Cardiac fibroblast (primary cell): ENCODE data around the gene AFG3L2.

Experiments used
- DNase-seq, 2 donors: peaks; one replicate each; pipeline versions ENCODE4 v3.0.0 to v3.0.0-alpha.2; 2010; ENCODE audit warnings: low read depth in 2 of 2
- H3K4me3 ChIP-seq, 2 donors: replicated peaks in 1 of 2; 1 replicate in 1 of 2; 2 replicates in 1 of 2; pipeline ENCODE4 v1.5.1; 2011; ENCODE audit warnings: low read depth in 2 of 2, low read length in 2 of 2, mild to moderate bottlenecking in 2 of 2, moderate library complexity in 1 of 2
- CTCF ChIP-seq: IDR thresholded peaks from one replicate; pipeline ENCODE4 v1.5.1; 2011; ENCODE audit warnings: low read depth, mild to moderate bottlenecking, low read length, inconsistent platforms

AFG3L2 gene

GRCh38 chr18:12313530-12314245 lies 63.3 kb downstream of the AFG3L2 start:
- DNase-seq = no peak
- H3K4me3 ChIP-seq = no peak overlapping the region
- TF ChIP-seq CTCF = no peak

- DNase-seq = peak in 1 of 2 donors; percentile 78
- TF ChIP-seq CTCF = no peak
- no peak overlapping the region for H3K4me3 ChIP-seq
These were observed 64.1 kb downstream of the AFG3L2 start for GRCh38 chr18:12312976-12313375.

- TF ChIP-seq CTCF = no peak
- no peak for DNase-seq
- peak overlapping the region in 1 of 2 donors; percentile 36 for H3K4me3 ChIP-seq
These were observed 66.3 kb downstream of the AFG3L2 start for GRCh38 chr18:12310762-12311161.

- DNase-seq = peak; percentile 41 to 58
- peak overlapping the region; percentile 68 to 85 for H3K4me3 ChIP-seq
- no peak for TF ChIP-seq CTCF
These were observed 67.3 kb downstream of the AFG3L2 start for GRCh38 chr18:12309683-12310198.

GRCh38 chr18:12308386-12309100 lies 68.5 kb downstream of the AFG3L2 start:
- peak; percentile 92 to 93 for DNase-seq
- peak overlapping the region; percentile 68 to 85 for H3K4me3 ChIP-seq

More at GRCh38 chr18:12308386-12309100, 68.5 kb downstream of the AFG3L2 start:
- no peak for TF ChIP-seq CTCF
